Kidney epithelial cell (primary cell): ENCODE measurements around the gene PDCD11. TPM values are rescaled to one million over a fixed set of nuclear protein-coding genes. Genes with fewer than 3 reads are reported as not detected.

Source experiments
- DNase-seq: peaks from one replicate; pipeline ENCODE4 v3.0.0-alpha.2; 2010; ENCODE audit warnings: low read depth
- H3K27me3 ChIP-seq: 2 replicates; pipeline ENCODE4 v1.6.0; 2011; ENCODE audit warnings: low read length; ENCODE audit not compliant: control insufficient read depth, insufficient read depth
- H3K36me3 ChIP-seq: 2 replicates; pipeline ENCODE4 v1.5.1; 2011; ENCODE audit warnings: low read length; ENCODE audit not compliant: control insufficient read depth, insufficient read depth
- H3K4me3 ChIP-seq: 2 replicates; pipeline ENCODE4 v1.5.1; 2011; ENCODE audit warnings: low read depth, mild to moderate bottlenecking, control low read depth, low read length
- total RNA-seq: library from RNA; depleted of rRNA; stranded (reverse); fragments of >200 nt; gene quantifications from 2 replicates; pipeline ENCODE4 v1.2.3, GENCODE V29; 2015
- TF ChIP-seq, protein P1 (sequence below): IDR thresholded peaks from 2 replicates; pipeline ENCODE4 v1.5.1; 2011; ENCODE audit warnings: mild to moderate bottlenecking, moderate library complexity, low read length, control low read depth, inconsistent platforms; ENCODE audit not compliant: insufficient read depth, poor library complexity, severe bottlenecking

Gene PDCD11
- total RNA-seq, 1 donor from 2014 or later = 53.0 TPM

DNA sequence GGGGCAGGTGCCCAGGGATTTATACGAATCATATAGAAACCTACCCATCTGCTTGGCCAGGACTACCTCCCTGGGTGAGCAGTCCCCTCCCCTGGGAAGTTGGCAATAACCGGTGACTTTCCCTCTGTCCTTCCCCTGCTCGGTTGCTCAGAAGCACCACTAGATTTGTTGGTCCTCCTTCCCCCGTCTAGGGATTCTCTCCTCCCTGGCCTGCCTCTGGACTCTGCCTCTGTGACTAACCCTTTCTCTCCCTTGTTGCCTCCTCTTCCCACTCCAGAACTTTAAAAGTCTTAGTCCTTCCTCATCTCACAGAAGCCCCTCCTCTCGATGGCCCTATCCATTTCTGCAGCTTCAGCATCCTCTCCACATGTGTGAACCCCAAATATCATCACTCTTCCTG is 72.8 kb downstream of the PDCD11 start:
- Histone ChIP-seq H3K4me3 (no peak overlapping the region), H3K27me3 (peaks cover 4% of the 10 kb centered on the region)

DNA sequence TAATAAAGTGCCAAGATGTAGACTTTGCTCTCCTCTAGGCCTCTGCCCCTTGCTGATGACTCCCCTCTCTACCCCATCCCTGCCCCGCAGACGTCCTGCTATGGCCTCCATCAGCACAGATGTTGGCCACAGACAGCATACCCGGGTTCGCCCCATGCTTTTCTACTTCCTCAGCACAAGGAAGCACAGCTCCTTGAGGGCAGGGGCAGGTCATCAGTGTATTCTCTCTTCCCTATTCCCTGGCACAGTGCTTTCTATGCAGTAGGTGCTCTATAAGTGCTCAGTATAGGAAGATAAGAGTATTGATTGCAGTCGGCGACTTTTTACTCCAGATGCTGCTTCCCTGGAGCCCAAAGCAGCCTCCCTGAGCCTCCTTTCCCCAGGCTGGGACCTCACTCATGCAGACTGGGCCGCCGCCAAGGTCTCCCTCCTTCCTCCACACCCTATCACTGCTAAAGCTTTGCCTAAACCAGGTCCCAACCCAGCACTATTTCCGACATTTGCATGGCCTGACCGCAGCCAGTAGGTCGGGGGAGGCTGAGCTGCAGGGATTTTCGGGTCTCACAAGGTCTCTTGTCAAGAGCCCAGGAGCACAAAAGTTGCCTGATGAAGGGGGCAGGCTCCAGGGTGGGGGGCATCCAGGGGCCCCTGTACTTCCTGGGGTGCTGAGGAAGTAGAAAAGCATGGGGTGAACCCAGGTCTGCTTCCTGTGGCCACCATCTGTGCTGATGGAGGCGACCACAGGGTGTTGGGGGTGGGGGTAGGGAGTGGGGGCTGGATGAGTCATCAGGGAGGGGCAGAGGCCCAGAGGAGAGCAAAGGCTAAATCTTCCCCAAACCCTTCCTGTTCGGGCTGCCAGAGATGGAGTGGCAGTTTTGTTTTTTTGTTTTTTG is 74.6 kb downstream of the PDCD11 start:
- TF ChIP-seq, protein P1, sequence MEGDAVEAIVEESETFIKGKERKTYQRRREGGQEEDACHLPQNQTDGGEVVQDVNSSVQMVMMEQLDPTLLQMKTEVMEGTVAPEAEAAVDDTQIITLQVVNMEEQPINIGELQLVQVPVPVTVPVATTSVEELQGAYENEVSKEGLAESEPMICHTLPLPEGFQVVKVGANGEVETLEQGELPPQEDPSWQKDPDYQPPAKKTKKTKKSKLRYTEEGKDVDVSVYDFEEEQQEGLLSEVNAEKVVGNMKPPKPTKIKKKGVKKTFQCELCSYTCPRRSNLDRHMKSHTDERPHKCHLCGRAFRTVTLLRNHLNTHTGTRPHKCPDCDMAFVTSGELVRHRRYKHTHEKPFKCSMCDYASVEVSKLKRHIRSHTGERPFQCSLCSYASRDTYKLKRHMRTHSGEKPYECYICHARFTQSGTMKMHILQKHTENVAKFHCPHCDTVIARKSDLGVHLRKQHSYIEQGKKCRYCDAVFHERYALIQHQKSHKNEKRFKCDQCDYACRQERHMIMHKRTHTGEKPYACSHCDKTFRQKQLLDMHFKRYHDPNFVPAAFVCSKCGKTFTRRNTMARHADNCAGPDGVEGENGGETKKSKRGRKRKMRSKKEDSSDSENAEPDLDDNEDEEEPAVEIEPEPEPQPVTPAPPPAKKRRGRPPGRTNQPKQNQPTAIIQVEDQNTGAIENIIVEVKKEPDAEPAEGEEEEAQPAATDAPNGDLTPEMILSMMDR = no peak
- H3K4me3 ChIP-seq = no peak overlapping the region
- no peaks in the 10 kb centered on the region for H3K36me3 ChIP-seq
- peaks cover 4% of the 10 kb centered on the region for H3K27me3 ChIP-seq
- DNase-seq = no peak

More for the DNA sequence above, 72.8 kb downstream of the PDCD11 start:
- TF ChIP-seq, protein P1 = no peak
- H3K36me3 ChIP-seq = no peaks in the 10 kb centered on the region
- DNase-seq = no peak

DNA sequence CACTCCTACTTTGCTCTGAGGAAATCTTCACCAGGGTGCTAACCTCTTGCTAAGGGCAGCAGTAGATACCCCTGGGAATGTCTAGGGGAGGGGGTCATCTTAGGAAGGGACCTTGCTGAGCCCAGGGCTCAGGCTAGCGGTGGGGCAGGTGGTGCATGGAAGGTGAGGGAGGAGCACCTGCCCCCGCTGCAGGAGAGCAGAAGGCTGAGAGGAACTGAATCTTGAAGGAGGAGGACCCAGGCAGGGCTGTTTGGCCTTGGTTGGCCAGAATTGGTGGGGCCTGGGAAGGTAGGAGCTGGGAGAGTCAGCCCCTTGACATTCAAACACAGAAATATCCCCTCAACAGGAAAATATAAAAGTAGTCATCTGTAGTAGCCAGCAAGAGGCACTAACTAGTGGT is 75.6 kb downstream of the PDCD11 start:
- peaks cover 4% of the 10 kb centered on the region for H3K27me3 ChIP-seq
- no peak overlapping the region for H3K4me3 ChIP-seq
- no peak for DNase-seq
- H3K36me3 ChIP-seq = no peaks in the 10 kb centered on the region
- TF ChIP-seq, protein P1 = no peak

DNA sequence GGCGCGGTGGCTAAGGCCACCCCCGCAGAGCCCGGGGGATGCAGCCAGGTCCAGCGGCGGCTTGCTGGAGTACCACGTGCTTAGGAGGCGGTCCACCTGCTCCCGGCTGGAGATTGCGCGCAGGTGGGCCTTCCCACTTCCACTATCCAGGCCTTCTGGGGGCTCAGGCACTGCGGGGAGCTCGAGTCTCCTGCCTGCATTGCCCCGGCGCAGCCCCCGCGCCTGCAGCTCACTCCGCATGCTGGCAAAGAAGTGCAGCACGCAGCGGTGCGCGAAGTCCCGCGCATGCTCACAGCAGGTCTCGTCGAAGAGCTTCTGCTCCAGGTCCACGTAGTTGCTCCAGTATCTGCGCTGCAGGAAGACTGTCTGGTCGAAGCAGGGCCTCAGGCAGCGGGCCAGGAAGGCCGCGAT is 76.8 kb downstream of the PDCD11 start:
- Histone ChIP-seq H3K36me3 (no peaks in the 10 kb centered on the region), H3K4me3 (no peak overlapping the region), H3K27me3 (peaks cover 4% of the 10 kb centered on the region)
- TF ChIP-seq, protein P1 = no peak
- DNase-seq = no peak

DNA sequence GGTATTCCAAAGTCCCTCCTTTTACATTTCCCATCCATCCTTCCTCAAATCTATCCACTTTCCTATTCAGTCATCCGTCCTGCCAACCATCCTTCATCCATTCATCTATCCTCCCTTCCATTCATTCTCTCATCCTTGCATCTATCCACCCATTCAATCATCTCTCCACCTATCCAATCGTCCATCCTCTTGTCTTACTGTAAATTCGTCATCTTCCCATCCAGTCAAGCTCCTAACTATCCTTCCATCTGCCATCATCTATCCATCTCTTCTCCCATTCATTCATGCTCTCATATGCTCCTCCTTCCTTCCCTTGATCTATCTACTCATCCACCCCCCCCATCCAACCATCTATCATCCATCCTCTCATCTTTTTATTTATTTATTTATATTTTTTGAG is 77.7 kb downstream of the PDCD11 start:
- Histone ChIP-seq H3K4me3 (no peak overlapping the region), H3K36me3 (no peaks in the 10 kb centered on the region), H3K27me3 (peaks cover 4% of the 10 kb centered on the region)
- no peak for DNase-seq
- TF ChIP-seq, protein P1 = no peak

DNA sequence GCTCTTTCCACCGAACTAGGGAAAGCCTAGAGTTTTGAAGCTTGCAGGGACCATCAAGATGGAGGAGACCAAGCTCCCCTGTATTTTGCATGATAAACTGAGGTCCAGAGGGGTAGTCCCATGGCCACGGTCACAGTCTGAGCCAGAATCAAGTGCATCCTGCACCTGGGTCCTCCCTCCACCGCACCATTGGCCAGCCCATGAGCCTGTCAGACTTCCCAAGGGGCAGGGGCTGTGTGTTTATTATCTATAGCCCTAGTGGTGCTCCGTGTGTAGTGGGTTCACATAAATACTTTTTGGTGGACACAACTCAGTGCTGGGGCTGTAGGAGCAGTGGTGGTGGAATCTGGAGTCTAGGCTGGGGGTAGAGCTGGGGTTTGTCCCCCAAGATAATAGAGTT is 79.0 kb downstream of the PDCD11 start:
- TF ChIP-seq, protein P1 = no peak
- Histone ChIP-seq H3K36me3 (no peaks in the 10 kb centered on the region), H3K27me3 (peaks cover 4% of the 10 kb centered on the region), H3K4me3 (no peak overlapping the region)
- DNase-seq = no peak
